B cell (primary cell): Measurements from ENCODE around the gene FBLN5.

Source experiments
- CTCF ChIP-seq: fragments of 200-600 bp; IDR thresholded peaks from one replicate; pipeline ENCODE4 v1.8.0; 2022; ENCODE audit warnings: antibody characterized with exemption, mild to moderate bottlenecking
- EZH2 ChIP-seq: IDR thresholded peaks from 2 replicates; pipeline ENCODE4 v1.6.1; 2012; ENCODE audit warnings: borderline replicate concordance, low read depth, mild to moderate bottlenecking, moderate library complexity, low read length; ENCODE audit not compliant: insufficient read depth, poor library complexity, severe bottlenecking

GRCh38 chr14:91918186-91918883 lies 29.2 kb downstream of the FBLN5 start:
- TF ChIP-seq CTCF (no peak), EZH2 (no peak)
